Measurements from ENCODE around the gene NUCB2.

Gene NUCB2

GRCh38 chr11:17331669-17332068 lies 55.1 kb downstream of the NUCB2 start:
- DNase-seq (ENCODE audit: low read depth in 2 of 2, low spot score in 1 of 2) = no peak

- no peak for DNase-seq (ENCODE audit: low read depth in 2 of 2, low spot score in 1 of 2)
Observed at GRCh38 chr11:17333799-17334586, 57.5 kb downstream of the NUCB2 start.

GRCh38 chr11:17343257-17343656 lies 66.7 kb downstream of the NUCB2 start:
- no peak for DNase-seq (ENCODE audit: low read depth in 2 of 2, low spot score in 1 of 2)

GRCh38 chr11:17343907-17344306 lies 67.4 kb downstream of the NUCB2 start:
- DNase-seq (ENCODE audit: low read depth in 2 of 2, low spot score in 1 of 2) = peak in 1 of 2 donors; percentile 20

GRCh38 chr11:17347676-17348075 lies 71.1 kb downstream of the NUCB2 start:
- no peak for DNase-seq (ENCODE audit: low read depth in 2 of 2, low spot score in 1 of 2)

GRCh38 chr11:17350455-17351171 lies 74.1 kb downstream of the NUCB2 start:
- no peak for DNase-seq (ENCODE audit: low read depth in 2 of 2, low spot score in 1 of 2)

GRCh38 chr11:17351172-17351509 lies 74.6 kb downstream of the NUCB2 start:
- no peak for DNase-seq (ENCODE audit: low read depth in 2 of 2, low spot score in 1 of 2)

- DNase-seq (ENCODE audit: low read depth in 2 of 2, low spot score in 1 of 2) = peak in 1 of 2 donors; percentile 59
Observed at GRCh38 chr11:17351510-17352176, 75.1 kb downstream of the NUCB2 start, which contains the start of gene NCR3LG1. Gene NCR3LG1, plus strand, starts transcription at chr11:17351800. Its CDS starts 170 bp downstream, at chr11:17351970.

- peak in 1 of 2 donors; percentile 60 for DNase-seq (ENCODE audit: low read depth in 2 of 2, low spot score in 1 of 2)
Observed at GRCh38 chr11:17352950-17353820, 76.6 kb downstream of the NUCB2 start.

GRCh38 chr11:17353821-17354600 lies 77.5 kb downstream of the NUCB2 start:
- no peak for DNase-seq (ENCODE audit: low read depth in 2 of 2, low spot score in 1 of 2)

- peak; percentile 36 to 40 for DNase-seq (ENCODE audit: low read depth in 2 of 2, low spot score in 1 of 2)
Observed at GRCh38 chr11:17354601-17354991, 78.1 kb downstream of the NUCB2 start.

- no peak for DNase-seq (ENCODE audit: low read depth in 2 of 2, low spot score in 1 of 2)
Observed at GRCh38 chr11:17366495-17366894, 90.0 kb downstream of the NUCB2 start.

GRCh38 chr11:17368551-17368950 lies 92.0 kb downstream of the NUCB2 start:
- DNase-seq (ENCODE audit: low read depth in 2 of 2, low spot score in 1 of 2) = no peak

GRCh38 chr11:17369094-17369493 lies 92.6 kb downstream of the NUCB2 start:
- DNase-seq (ENCODE audit: low read depth in 2 of 2, low spot score in 1 of 2) = no peak

- DNase-seq (ENCODE audit: low read depth in 2 of 2, low spot score in 1 of 2) = no peak
Observed at GRCh38 chr11:17369684-17370243, 93.2 kb downstream of the NUCB2 start.

- DNase-seq (ENCODE audit: low read depth in 2 of 2, low spot score in 1 of 2) = no peak
Observed at GRCh38 chr11:17371614-17372013, 95.1 kb downstream of the NUCB2 start.

- no peak for DNase-seq (ENCODE audit: low read depth in 2 of 2, low spot score in 1 of 2)
Observed at GRCh38 chr11:17375547-17375946, 99.0 kb downstream of the NUCB2 start.

- DNase-seq (ENCODE audit: low read depth in 2 of 2, low spot score in 1 of 2) = no peak
Observed at GRCh38 chr11:17376493-17376892, 100.0 kb downstream of the NUCB2 start.

GRCh38 chr11:17378655-17379054 lies 102.1 kb downstream of the NUCB2 start:
- no peak for DNase-seq (ENCODE audit: low read depth in 2 of 2, low spot score in 1 of 2)
